ENCODE measurements around the gene MT1E.
"Not testable (repeated sequence)": the region's sequence is repeated elsewhere in the genome, so short reads cannot be mapped to it uniquely, and the experiment has no call there.

The MT1E gene

DNA sequence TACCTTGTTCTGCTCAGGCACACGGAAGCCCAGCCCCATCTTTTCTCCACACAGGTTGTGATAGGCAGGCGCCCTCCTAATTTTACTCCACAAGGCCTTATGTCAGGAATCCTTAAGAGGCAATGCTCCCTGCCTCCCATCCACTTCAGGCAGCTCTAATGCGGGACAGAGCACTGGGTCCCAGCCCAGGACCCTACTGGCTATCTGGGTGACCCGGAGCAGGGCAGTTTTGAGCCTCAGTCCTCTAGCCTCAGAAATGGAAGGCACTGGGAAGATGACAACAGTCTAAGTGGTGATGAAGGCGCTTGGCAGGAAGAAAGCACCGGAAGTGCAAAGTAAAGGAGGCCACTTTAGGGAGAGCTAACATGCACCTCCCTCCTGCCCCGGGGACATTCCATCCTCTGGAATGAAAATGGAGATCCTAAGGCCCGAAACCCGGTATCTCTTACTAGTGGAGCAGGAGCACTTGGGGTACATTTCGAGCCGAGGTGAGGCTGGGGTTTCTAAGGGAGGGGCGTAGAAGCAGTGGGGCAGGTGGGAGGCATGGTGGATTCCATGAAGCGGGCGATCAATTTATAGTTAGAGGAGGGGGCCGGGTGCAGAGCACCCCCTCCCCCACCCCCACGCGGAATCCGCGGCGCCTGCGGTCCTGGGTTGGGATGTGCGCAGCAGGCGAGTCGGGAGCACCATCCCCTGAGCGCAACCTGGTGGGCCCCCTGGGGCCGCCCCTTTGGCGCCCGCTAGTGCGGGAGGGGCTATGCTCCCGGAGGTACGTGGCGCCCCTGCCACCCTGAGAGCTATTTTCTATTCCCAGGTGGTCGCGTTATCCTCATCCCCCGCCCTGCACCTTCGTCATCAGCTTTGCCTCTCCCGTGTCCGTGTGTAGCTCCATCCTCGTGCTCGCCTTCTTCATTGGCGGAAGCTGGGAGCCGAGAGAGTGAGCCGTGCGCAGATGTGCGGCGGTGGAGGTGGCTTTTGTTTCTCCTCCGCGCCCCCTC, 37.1 kb downstream of the MT1E start:
- Mint-ChIP-seq H3K27ac (peak overlapping the region; percentile 85), H3K36me3 (ENCODE audit: low read depth) (peaks cover 3% of the 10 kb centered on the region), H3K4me3 (peak overlapping the region; percentile 80), H3K4me1 (ENCODE audit: low read depth) (peaks cover 26% of the 10 kb centered on the region), H3K27me3 (peaks cover 15% of the 10 kb centered on the region), H3K9me3 (no peaks in the 10 kb centered on the region)
- peak; percentile 63 for DNase-seq

DNA sequence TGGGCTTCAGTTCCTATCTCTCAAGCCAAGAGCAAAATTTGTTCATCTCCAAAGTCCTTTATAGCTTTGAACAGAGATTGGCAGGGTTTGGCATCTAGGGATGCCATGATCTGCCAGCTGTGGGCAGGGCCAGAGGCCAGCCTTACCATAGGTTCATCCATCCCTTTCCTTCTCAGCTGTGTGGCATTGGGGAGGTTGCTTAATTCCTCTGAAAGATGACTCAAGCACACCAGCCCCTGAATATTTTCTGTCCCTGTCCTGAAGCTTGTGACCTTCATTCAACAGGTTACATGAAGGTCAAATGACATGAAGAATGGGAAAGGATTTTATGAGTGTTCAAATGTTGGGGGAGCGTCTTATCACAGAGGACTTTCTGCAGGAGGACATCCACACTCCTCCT, 38.9 kb downstream of the MT1E start:
- Mint-ChIP-seq H3K27ac (no peak overlapping the region), H3K4me3 (no peak overlapping the region), H3K9me3 (no peaks in the 10 kb centered on the region), H3K4me1 (ENCODE audit: low read depth) (peaks cover 29% of the 10 kb centered on the region), H3K27me3 (peaks cover 32% of the 10 kb centered on the region), H3K36me3 (ENCODE audit: low read depth) (peaks cover 1% of the 10 kb centered on the region)
- no peak for DNase-seq

DNA sequence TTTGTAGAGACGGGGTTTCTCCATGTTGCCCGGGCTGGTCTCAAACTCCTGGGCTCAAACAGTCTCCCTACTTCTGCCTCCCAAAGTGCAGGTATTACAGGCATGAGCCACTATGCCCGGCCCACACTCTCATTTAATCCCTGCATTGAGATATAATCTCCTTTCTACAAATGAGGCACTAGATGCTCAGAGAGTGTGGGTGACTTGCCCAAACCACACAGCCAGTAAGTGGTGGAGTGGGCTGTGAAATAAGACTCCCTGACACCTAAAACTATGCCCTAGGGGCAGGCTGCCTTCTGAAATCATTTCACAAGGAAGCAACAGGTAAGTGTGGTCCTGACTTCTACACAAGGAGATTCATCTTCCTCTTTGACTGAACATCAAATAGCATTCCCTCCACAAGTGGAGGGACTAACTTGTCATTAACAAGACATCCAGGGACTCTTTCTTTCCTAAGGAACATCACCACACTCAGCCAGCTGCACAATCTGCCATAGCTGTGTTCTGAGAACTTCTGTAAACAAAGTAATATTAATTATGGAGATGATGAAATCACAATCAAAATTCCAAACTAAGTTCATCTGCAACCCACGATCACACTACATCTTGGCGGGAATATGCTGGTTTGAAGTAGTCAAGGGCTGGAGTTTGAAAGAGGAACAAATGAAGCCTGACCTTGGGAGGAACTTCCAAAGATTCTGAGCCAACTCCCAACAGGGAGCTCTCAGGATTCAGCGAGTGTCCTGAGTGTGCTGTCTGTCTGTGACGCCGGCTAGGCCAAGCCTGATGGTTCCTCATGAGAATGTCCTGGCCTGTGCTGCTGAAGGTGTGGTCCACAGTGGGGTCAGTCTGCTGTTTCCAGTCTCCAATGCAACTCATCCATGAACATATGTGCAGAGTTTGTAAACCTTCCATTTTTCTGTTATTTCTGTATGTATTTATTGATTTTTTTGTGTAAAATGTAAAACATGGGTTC, 40.0 kb downstream of the MT1E start:
- H3K9me3 Mint-ChIP-seq, DNase-seq: not testable (repeated sequence)

DNA sequence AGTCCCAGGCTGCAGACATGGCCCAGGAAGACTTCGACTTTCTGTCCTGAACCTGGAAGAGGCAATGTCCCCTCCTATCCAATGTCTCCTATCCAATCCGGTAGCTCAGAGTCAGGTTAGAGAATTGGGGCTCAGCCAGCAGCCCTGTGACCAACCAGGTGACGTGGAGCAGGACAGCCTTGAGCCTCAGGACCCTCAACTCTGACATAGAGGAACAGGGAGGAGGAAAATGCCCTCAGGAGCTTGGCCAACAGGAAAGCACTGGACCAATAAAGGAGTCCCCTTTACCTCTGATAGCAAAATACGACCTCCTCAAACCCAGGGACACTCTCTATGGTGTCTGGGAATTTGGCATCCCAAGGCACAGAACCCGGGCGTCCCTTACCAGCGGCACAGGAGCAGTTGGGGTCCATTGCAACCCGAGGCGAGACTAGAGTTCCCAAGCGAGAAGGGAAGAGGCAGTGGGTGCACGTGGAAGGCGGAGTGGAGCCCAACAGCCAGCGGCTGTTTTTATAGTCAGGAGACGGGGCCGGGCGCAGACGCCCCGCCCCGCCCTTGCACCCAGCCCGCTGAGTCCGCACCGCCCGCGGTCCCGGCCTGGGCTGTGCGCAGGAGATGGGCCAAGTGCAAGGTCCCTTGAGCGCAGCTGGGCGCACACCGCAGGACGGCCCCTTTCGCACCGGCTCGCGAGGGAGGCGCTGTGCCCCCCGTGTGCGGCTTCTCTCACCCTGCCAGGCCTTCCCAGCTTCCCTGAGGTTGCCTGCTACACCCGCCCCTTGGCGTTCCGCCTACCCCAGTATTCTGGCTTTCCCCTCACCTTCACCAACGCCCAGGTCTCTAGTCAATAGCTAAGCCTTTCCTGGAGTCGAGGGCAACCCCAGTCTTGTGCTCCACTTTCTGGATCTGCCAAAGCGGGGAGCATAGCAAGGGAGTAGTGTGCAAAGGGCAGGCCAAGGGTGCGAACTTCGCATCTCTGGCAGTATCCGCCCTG, 42.3 kb downstream of the MT1E start, which contains the start of gene MT1G:
TSS of gene MT1G (minus strand) at position 485 of the 991 bp plus-strand sequence. CDS start at position 413, 72 bp downstream.
- Mint-ChIP-seq H3K36me3 (ENCODE audit: low read depth) (peaks cover 1% of the 10 kb centered on the region), H3K4me3 (peak within 1 kb of the TSS; percentile 64), H3K27ac (no peak within 1 kb of the TSS), H3K27me3 (peaks cover 65% of the 10 kb centered on the region), H3K4me1 (ENCODE audit: low read depth) (peaks cover 24% of the 10 kb centered on the region), H3K9me3 (no peaks in the 10 kb centered on the region)
- peak; percentile 59 for DNase-seq

More for the DNA sequence above, 40.0 kb downstream of the MT1E start:
- Mint-ChIP-seq H3K27me3 (peaks cover 42% of the 10 kb centered on the region), H3K4me1 (ENCODE audit: low read depth) (peaks cover 33% of the 10 kb centered on the region)
- not testable (repeated sequence) for H3K36me3 Mint-ChIP-seq (ENCODE audit: low read depth); H3K27ac Mint-ChIP-seq; H3K4me3 Mint-ChIP-seq

DNA sequence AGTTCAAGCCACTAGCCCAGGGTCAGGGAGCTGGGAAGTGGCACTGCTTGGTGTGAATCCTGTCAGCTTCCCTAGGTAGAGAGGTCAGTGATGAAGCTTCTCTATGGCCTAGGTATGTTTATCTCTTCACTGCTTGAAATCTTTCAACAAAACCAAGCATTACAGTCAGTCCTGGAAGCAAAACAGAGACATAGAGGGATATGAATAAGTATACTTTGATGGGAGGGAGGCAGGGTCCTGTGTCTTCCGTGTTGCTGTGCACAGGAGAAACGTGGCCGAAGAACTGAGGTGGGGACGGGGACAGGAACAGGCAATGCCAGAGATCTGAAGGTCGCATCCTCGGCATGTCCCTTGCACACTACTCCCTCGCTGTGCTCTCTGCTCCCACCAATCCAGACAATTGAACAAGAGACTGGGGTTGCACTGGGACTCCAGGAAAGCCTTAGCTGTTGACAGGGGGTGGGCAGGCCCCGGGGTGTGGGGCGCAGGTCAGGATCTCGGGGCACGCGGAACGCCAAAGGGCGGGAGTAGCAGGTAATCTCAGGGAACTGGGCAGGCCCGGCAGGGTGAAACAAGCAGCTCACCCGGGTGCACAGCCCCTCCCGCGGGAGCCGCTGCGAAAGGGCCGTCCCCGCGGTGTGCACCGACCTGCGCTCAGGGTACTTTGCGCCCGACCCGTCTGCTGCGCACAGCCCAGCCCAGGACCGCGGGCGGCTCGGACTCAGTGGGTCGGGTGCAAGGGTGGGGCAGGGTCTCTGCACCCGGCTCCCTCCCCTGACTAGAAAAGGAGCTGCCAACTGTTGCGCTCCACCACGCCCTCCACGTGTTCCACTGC, 43.6 kb downstream of the MT1E start, which contains the start of gene MT1H:
TSS of gene MT1H (plus strand) at position 810 of the 835 bp plus-strand sequence. CDS start 71 bp downstream, outside the sequence.
- DNase-seq, result no peak
- no peak within 1 kb of the TSS for H3K27ac Mint-ChIP-seq
- H3K27me3 Mint-ChIP-seq, result peaks cover 73% of the 10 kb centered on the region
- no peaks in the 10 kb centered on the region for H3K9me3 Mint-ChIP-seq
- H3K4me3 Mint-ChIP-seq, result no peak within 1 kb of the TSS
- peaks cover 22% of the 10 kb centered on the region for H3K4me1 Mint-ChIP-seq (ENCODE audit: low read depth)
- H3K36me3 Mint-ChIP-seq (ENCODE audit: low read depth), result peaks cover 1% of the 10 kb centered on the region

DNA sequence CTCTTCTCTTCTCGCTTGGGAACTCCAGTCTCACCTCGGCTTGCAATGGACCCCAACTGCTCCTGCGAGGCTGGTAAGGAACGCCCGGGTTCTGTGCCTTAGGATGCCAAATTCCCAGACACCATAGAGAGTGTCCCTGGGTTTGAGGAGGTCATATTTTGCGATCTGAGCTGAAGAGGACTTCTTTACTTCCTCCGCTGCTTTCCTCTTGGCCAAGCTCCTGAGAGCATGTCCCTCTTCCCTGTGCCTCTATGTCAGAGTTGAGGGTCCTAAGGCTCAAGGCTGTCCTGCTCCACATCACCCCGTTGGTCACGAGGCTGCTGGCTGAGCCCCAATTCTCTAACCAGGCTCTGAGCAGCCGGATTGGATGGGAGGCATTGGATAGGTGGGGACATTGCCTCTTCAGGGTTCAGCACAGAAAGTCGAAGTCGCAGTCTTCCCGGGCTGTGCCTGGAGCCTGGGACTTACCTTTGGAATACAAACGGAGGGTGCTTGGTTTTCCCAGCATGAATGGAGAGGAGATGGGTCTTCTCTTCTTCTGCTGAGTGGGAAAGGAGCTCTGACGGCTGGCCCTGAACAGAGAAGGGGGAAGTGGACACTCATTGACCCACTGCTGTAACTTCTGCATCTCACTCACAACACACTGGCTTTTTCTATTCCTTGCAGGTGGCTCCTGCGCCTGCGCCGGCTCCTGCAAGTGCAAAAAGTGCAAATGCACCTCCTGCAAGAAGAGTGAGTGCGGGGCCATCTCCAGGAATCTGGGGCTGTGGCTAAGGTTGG, 44.4 kb downstream of the MT1E start:
- Mint-ChIP-seq H3K4me1 (ENCODE audit: low read depth) (peaks cover 23% of the 10 kb centered on the region), H3K27me3 (peaks cover 78% of the 10 kb centered on the region), H3K9me3 (no peaks in the 10 kb centered on the region), H3K4me3 (no peak overlapping the region), H3K27ac (no peak overlapping the region), H3K36me3 (ENCODE audit: low read depth) (peaks cover 1% of the 10 kb centered on the region)
- DNase-seq, result no peak

GRCh38 chr16:56670620-56670934, 45.0 kb downstream of the MT1E start:
- Mint-ChIP-seq H3K9me3 (no peaks in the 10 kb centered on the region), H3K27me3 (peaks cover 84% of the 10 kb centered on the region), H3K4me3 (no peak overlapping the region), H3K27ac (no peak overlapping the region), H3K36me3 (ENCODE audit: low read depth) (peaks cover 1% of the 10 kb centered on the region), H3K4me1 (ENCODE audit: low read depth) (peaks cover 28% of the 10 kb centered on the region)
- no peak for DNase-seq

DNA sequence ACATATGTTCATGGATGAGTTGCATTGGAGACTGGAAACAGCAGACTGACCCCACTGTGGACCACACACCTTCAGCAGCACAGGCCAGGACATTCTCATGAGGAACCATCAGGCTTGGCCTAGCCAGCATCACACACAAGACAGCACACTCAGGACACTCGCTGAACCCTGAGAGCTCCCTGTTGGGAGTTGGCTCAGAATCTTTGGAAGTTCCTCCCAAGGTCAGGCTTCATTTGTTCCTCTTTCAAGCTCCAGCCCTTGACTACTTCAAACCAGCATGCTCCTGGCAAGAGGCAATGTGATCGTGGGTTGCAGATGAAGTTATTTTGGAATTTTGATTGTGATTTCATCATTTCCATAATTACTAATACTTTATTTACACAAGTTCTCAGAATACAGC, 46.1 kb downstream of the MT1E start:
- H3K27ac Mint-ChIP-seq; H3K9me3 Mint-ChIP-seq; DNase-seq; H3K36me3 Mint-ChIP-seq (ENCODE audit: low read depth); H3K4me3 Mint-ChIP-seq: not testable (repeated sequence)
- peaks cover 79% of the 10 kb centered on the region for H3K27me3 Mint-ChIP-seq
- peaks cover 33% of the 10 kb centered on the region for H3K4me1 Mint-ChIP-seq (ENCODE audit: low read depth)

GRCh38 chr16:56672171-56672570, 46.6 kb downstream of the MT1E start:
- not testable (repeated sequence) for H3K27ac Mint-ChIP-seq
- peaks cover 33% of the 10 kb centered on the region for H3K4me1 Mint-ChIP-seq (ENCODE audit: low read depth)

DNA sequence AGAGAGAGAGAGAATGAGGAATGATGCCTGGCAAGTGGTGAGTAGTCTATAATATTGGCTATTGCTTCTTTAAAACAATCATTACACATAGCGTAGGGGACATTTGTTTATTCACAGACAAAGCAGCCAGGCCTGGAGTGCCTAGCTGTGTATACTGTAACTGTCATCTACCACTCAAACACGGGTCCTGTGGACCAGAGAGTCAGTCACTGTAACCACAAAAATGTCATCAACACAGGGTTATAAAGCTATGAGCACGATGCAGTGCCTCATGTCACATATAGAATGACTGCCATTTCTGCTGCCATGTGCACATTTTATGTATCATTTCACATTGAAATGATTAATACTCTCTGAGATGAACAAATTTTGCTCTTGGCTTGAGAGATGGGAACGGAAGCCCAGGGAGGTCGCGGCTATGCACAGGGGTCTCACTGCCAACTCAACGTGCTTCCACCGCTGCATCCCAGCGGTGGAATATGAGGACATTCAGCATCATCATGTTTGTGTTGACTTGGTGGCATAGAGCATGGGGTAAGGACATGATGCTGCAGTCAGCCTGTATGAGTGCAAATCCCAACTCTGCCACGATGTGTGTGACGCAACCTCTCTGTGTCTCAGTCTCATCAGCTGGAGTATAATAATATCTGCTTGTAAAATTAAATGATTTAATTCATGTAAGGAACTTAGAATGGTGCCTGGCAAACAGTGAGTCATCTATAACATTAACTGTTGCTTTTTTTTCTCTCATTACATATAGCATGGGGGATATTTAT, 47.4 kb downstream of the MT1E start:
- DNase-seq, result no peak
- Mint-ChIP-seq H3K27me3 (peaks cover 67% of the 10 kb centered on the region), H3K9me3 (no peaks in the 10 kb centered on the region)

More at GRCh38 chr16:56672171-56672570, 46.6 kb downstream of the MT1E start:
- peaks cover 74% of the 10 kb centered on the region for H3K27me3 Mint-ChIP-seq
- H3K36me3 Mint-ChIP-seq (ENCODE audit: low read depth); H3K9me3 Mint-ChIP-seq; H3K4me3 Mint-ChIP-seq; DNase-seq: not testable (repeated sequence)

GRCh38 chr16:56673921-56674320, 48.3 kb downstream of the MT1E start:
- Mint-ChIP-seq H3K27me3 (peaks cover 58% of the 10 kb centered on the region), H3K4me1 (ENCODE audit: low read depth) (peaks cover 24% of the 10 kb centered on the region), H3K9me3 (no peaks in the 10 kb centered on the region), H3K36me3 (ENCODE audit: low read depth) (no peaks in the 10 kb centered on the region), H3K4me3 (no peak overlapping the region), H3K27ac (no peak overlapping the region)
- no peak for DNase-seq

More for the DNA sequence above, 47.4 kb downstream of the MT1E start:
- Mint-ChIP-seq H3K27ac (no peak overlapping the region), H3K4me3 (no peak overlapping the region), H3K4me1 (ENCODE audit: low read depth) (peaks cover 30% of the 10 kb centered on the region), H3K36me3 (ENCODE audit: low read depth) (no peaks in the 10 kb centered on the region)

- Mint-ChIP-seq H3K4me1 (ENCODE audit: low read depth) (peaks cover 19% of the 10 kb centered on the region), H3K27me3 (peaks cover 52% of the 10 kb centered on the region)
- H3K4me3 Mint-ChIP-seq; DNase-seq; H3K27ac Mint-ChIP-seq; H3K36me3 Mint-ChIP-seq (ENCODE audit: low read depth); H3K9me3 Mint-ChIP-seq: not testable (repeated sequence)
Measured at GRCh38 chr16:56674570-56674969, 49.0 kb downstream of the MT1E start.
